Dermis lymphatic vessel endothelial cell (primary cell): ENCODE measurements around the gene NDUFV3. TPM values are rescaled to one million over a fixed set of nuclear protein-coding genes. Genes with fewer than 3 reads are reported as not detected.

Source experiments
- total RNA-seq: library from RNA; depleted of rRNA; stranded (reverse); fragments of >200 nt; gene quantifications from 2 replicates; pipeline ENCODE4 v1.2.1, GENCODE V29; 2014

Gene NDUFV3
- total RNA-seq: 32.3 and 46.2 TPM in 2 replicates

DNA sequence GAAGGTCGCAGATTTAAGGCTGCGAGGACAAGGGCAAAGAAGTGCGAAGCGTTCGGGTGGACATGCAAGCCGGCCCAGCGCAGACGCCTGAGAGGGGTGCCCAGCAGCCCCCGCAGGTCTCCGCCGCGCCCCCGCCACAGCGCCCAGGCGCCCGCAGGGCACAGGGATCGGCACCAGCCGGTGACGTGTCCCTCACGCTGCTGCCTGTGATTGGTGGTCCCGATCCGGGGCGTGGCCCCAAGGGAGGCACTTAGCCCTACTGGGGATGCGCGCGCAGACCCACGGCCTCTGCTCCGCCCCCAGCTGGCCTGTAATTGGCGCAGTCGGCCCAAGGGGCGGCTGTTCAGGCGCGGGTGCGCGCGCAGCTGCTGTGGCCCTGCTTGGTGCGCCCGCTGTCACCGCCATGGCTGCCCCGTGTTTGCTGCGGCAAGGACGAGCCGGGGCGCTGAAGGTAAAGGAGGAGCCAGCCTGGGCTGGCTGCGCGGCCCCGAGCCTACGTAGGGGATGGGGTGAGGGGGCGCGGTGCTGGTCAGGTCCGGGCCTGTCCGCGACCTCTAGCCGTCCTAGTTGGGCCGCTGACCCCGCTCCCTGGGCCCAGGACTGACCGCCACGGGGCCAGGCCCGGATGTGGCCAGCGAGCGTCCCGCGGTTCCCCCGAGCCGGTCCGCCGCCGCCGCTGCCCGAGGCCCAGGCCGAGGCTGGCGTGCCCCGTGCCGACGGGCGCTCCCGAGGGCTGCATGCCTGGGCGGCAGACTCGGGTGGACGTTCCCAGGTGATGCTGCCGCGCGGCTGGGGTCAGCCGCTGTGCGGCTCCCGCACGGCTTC lies at the start of gene NDUFV3:
Gene NDUFV3, plus strand, starts transcription at position 379 of the 825 bp plus-strand sequence. Its CDS starts 25 bp downstream, at position 404.

GRCh38 chr21:42878993-42879787 lies 13.9 kb upstream of the NDUFV3 start, which contains the start of gene WDR4:
Gene WDR4 (minus strand): TSS chr21:42879539. CDS start chr21:42879495, 44 bp downstream.

GRCh38 chr21:42925114-42925926 lies 32.2 kb downstream of the NDUFV3 start, which contains the start of gene ERVH48-1:
Gene ERVH48-1 (minus strand): TSS chr21:42925630. CDS start chr21:42919006, 6,624 bp downstream.

Other genes with a start within 250 kb of the NDUFV3 start
- gene PDE9A, start 239.7 kb upstream of the NDUFV3 start, total RNA-seq: 2.1 and 4.9 TPM in 2 replicates
- gene WDR4, start 13.8 kb upstream of the NDUFV3 start, total RNA-seq: 6.3 and 9.4 TPM in 2 replicates
- not detected in 2 replicates for gene ERVH48-1, start 32.3 kb downstream of the NDUFV3 start, total RNA-seq
- 9.0 and 9.2 TPM in 2 replicates for gene PKNOX1, start 81.3 kb downstream of the NDUFV3 start, total RNA-seq
- gene CBS, start 182.5 kb downstream of the NDUFV3 start, total RNA-seq: 3.9 and 6.6 TPM in 2 replicates
- gene U2AF1, start 214.3 kb downstream of the NDUFV3 start, total RNA-seq: 20.8 and 26.2 TPM in 2 replicates